ENCODE results near the gene ALDH18A1. TPM values are rescaled to one million over a fixed set of nuclear protein-coding genes. Genes with fewer than 3 reads are reported as not detected.

The ALDH18A1 gene
- total and polyA plus RNA-seq, 2 of the 8 experiments (the other 6 are each of a cell fraction or from before 2014, with no cell fraction given): 59.6 to 128 TPM

DNA sequence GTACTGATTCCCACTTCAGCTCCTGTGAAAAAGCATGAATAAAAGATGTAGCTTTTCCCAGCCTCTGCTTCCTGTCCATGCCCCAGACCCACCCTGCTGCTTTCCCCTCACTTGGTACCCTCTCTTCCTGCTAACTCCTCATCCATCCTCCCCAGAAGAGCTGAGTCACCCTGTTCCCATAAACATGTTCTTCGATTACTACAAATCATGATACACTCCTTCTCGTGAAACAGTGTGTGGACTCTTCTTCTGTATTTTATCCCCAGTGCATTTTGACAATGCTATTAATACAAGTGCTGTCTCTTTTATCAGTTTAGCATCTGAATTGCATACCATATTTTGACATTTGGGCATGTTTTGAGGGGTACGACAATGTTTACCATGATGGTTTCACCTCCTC, 49.6 kb downstream of the ALDH18A1 start (continued):
- TF ChIP-seq, protein P1, sequence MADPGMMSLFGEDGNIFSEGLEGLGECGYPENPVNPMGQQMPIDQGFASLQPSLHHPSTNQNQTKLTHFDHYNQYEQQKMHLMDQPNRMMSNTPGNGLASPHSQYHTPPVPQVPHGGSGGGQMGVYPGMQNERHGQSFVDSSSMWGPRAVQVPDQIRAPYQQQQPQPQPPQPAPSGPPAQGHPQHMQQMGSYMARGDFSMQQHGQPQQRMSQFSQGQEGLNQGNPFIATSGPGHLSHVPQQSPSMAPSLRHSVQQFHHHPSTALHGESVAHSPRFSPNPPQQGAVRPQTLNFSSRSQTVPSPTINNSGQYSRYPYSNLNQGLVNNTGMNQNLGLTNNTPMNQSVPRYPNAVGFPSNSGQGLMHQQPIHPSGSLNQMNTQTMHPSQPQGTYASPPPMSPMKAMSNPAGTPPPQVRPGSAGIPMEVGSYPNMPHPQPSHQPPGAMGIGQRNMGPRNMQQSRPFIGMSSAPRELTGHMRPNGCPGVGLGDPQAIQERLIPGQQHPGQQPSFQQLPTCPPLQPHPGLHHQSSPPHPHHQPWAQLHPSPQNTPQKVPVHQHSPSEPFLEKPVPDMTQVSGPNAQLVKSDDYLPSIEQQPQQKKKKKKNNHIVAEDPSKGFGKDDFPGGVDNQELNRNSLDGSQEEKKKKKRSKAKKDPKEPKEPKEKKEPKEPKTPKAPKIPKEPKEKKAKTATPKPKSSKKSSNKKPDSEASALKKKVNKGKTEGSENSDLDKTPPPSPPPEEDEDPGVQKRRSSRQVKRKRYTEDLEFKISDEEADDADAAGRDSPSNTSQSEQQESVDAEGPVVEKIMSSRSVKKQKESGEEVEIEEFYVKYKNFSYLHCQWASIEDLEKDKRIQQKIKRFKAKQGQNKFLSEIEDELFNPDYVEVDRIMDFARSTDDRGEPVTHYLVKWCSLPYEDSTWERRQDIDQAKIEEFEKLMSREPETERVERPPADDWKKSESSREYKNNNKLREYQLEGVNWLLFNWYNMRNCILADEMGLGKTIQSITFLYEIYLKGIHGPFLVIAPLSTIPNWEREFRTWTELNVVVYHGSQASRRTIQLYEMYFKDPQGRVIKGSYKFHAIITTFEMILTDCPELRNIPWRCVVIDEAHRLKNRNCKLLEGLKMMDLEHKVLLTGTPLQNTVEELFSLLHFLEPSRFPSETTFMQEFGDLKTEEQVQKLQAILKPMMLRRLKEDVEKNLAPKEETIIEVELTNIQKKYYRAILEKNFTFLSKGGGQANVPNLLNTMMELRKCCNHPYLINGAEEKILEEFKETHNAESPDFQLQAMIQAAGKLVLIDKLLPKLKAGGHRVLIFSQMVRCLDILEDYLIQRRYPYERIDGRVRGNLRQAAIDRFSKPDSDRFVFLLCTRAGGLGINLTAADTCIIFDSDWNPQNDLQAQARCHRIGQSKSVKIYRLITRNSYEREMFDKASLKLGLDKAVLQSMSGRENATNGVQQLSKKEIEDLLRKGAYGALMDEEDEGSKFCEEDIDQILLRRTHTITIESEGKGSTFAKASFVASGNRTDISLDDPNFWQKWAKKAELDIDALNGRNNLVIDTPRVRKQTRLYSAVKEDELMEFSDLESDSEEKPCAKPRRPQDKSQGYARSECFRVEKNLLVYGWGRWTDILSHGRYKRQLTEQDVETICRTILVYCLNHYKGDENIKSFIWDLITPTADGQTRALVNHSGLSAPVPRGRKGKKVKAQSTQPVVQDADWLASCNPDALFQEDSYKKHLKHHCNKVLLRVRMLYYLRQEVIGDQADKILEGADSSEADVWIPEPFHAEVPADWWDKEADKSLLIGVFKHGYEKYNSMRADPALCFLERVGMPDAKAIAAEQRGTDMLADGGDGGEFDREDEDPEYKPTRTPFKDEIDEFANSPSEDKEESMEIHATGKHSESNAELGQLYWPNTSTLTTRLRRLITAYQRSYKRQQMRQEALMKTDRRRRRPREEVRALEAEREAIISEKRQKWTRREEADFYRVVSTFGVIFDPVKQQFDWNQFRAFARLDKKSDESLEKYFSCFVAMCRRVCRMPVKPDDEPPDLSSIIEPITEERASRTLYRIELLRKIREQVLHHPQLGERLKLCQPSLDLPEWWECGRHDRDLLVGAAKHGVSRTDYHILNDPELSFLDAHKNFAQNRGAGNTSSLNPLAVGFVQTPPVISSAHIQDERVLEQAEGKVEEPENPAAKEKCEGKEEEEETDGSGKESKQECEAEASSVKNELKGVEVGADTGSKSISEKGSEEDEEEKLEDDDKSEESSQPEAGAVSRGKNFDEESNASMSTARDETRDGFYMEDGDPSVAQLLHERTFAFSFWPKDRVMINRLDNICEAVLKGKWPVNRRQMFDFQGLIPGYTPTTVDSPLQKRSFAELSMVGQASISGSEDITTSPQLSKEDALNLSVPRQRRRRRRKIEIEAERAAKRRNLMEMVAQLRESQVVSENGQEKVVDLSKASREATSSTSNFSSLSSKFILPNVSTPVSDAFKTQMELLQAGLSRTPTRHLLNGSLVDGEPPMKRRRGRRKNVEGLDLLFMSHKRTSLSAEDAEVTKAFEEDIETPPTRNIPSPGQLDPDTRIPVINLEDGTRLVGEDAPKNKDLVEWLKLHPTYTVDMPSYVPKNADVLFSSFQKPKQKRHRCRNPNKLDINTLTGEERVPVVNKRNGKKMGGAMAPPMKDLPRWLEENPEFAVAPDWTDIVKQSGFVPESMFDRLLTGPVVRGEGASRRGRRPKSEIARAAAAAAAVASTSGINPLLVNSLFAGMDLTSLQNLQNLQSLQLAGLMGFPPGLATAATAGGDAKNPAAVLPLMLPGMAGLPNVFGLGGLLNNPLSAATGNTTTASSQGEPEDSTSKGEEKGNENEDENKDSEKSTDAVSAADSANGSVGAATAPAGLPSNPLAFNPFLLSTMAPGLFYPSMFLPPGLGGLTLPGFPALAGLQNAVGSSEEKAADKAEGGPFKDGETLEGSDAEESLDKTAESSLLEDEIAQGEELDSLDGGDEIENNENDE (IDR thresholded peaks at IDR 0.05; ENCODE audit: insufficient replicate concordance, low read length): no peak
- no peak for TF ChIP-seq TAF1 (IDR thresholded peaks at IDR 0.05; ENCODE audit: low read depth, low read length)

Measured in H1 (cell line).